Neural progenitor cell (in vitro differentiated cells): ENCODE data around the gene EYS. TPM values are rescaled to one million over a fixed set of nuclear protein-coding genes. Genes with fewer than 3 reads are reported as not detected.

ENCODE experiments used
- DNase-seq: peaks from one replicate; pipeline ENCODE4 v3.0.0-alpha.2; 2016; ENCODE audit warnings: low spot score
- H2AFZ ChIP-seq: fragments of 200-600 bp; sonication (generic); replicated peaks from 2 replicates; pipeline ENCODE4 v1.6.1; 2016; ENCODE audit warnings: antibody characterized with exemption
- H3F3A ChIP-seq: fragments of 200-600 bp; sonication (generic); 2 replicates; pipeline ENCODE4 v1.6.1; 2016; ENCODE audit warnings: antibody characterized with exemption, low read depth
- H3K27ac ChIP-seq: fragments of 200-600 bp; sonication (generic); 2 replicates; pipeline ENCODE4 v1.5.1; 2016; ENCODE audit warnings: mild to moderate bottlenecking
- H3K27me3 ChIP-seq: fragments of 200-600 bp; sonication (generic); 2 replicates; pipeline ENCODE4 v1.6.1; 2016; ENCODE audit warnings: mild to moderate bottlenecking, moderate library complexity
- H3K36me3 ChIP-seq: fragments of 200-600 bp; sonication (generic); 2 replicates; pipeline ENCODE4 v1.5.1; 2016
- H3K4me1 ChIP-seq: fragments of 200-600 bp; sonication (generic); 2 replicates; pipeline ENCODE4 v1.6.1; 2016; ENCODE audit warnings: mixed run types
- H3K4me2 ChIP-seq: fragments of 200-600 bp; sonication (generic); 2 replicates; pipeline ENCODE4 v1.6.1; 2016
- H3K4me3 ChIP-seq: fragments of 200-600 bp; sonication (generic); 2 replicates; pipeline ENCODE4 v1.5.1; 2016
- H3K79me2 ChIP-seq: fragments of 200-600 bp; sonication (generic); 2 replicates; pipeline ENCODE4 v1.6.1; 2016; ENCODE audit warnings: low read depth
- H3K9ac ChIP-seq: fragments of 200-600 bp; sonication (generic); 2 replicates; pipeline ENCODE4 v1.6.1; 2016
- H3K9me3 ChIP-seq: fragments of 200-600 bp; sonication (generic); 2 replicates; pipeline ENCODE4 v1.5.1; 2016; ENCODE audit warnings: low read depth
- H4K20me1 ChIP-seq: fragments of 200-600 bp; sonication (generic); 2 replicates; pipeline ENCODE4 v1.6.1; 2016; ENCODE audit warnings: low read depth
- H3K27ac Mint-ChIP-seq: 3 replicates; pipeline ENCODE4 v1.8.0; 2021; ENCODE audit warnings: mixed read lengths
- H3K27me3 Mint-ChIP-seq: 2 replicates; pipeline ENCODE4 v1.8.0; 2022; ENCODE audit warnings: low read depth, mild to moderate bottlenecking, inconsistent platforms, moderate library complexity, mixed read lengths; ENCODE audit not compliant: insufficient read depth
- H3K36me3 Mint-ChIP-seq: 3 replicates; pipeline ENCODE4 v1.8.0; 2021; ENCODE audit warnings: mixed read lengths
- H3K4me1 Mint-ChIP-seq: 3 replicates; pipeline ENCODE4 v1.8.0; 2021; ENCODE audit warnings: mixed read lengths
- H3K4me3 Mint-ChIP-seq: 3 replicates; pipeline ENCODE4 v1.8.0; 2021; ENCODE audit warnings: mild to moderate bottlenecking, moderate library complexity, mixed read lengths
- H3K9me3 Mint-ChIP-seq: 3 replicates; pipeline ENCODE4 v1.8.0; 2020; ENCODE audit warnings: mixed read lengths
- EZH2 ChIP-seq: fragments of 200-600 bp; sonication (generic); IDR thresholded peaks from 2 replicates; pipeline ENCODE4 v1.6.1; 2017; ENCODE audit warnings: antibody characterized with exemption, mild to moderate bottlenecking, moderate library complexity
- EZH2phosphoT487 ChIP-seq: fragments of 200-600 bp; sonication (generic); IDR thresholded peaks from 2 replicates; pipeline ENCODE4 v1.6.1; 2017; ENCODE audit warnings: antibody characterized with exemption
- total RNA-seq: library from RNA; depleted of rRNA; stranded (reverse); fragments of >200 nt; gene quantifications from 2 replicates; pipeline ENCODE4 v1.2.3, GENCODE V29; 2015; ENCODE audit warnings: low replicate concordance
- TF ChIP-seq, protein P1 (sequence below): fragments of 200-600 bp; sonication (generic); IDR thresholded peaks from 2 replicates; pipeline ENCODE4 v1.5.1; 2017; ENCODE audit warnings: antibody characterized with exemption, mild to moderate bottlenecking

EYS gene
- total RNA-seq, 1 donor from 2014 or later = not detected

DNA sequence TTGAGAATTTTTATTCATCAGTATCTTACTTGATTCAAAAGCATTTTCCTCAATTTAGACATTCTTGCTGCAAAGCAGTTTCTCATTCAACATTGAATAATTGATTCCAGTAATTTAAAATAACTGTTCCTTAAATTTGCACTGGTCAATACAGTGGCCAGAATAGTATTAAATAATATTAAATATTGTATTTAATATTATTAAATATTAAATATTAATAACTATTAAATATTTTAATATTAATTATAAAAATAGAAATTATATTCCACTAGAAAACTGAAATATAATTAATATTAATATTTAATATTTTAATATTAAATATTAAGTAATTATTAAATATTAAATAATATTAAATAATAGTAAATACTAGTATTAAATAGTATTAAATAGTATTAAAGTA is 758.8 kb downstream of the EYS start:
- Histone ChIP-seq H3K4me1 (no peaks in the 10 kb centered on the region), H3K36me3 (no peaks in the 10 kb centered on the region), H3K9ac (no peak overlapping the region), H3K79me2 (no peaks in the 10 kb centered on the region), H3K27me3 (no peaks in the 10 kb centered on the region), H3K4me2 (no peak overlapping the region), H2AFZ (no peak overlapping the region), H3K4me3 (no peak overlapping the region), H4K20me1 (no peaks in the 10 kb centered on the region), H3F3A (no peaks in the 10 kb centered on the region), H3K9me3 (no peaks in the 10 kb centered on the region), H3K27ac (no peak overlapping the region)
- no peak for DNase-seq
- H3K4me1 Mint-ChIP-seq = no peaks in the 10 kb centered on the region
- no peak overlapping the region for H3K27ac Mint-ChIP-seq
- no peak for TF ChIP-seq EZH2
- TF ChIP-seq, protein P1, sequence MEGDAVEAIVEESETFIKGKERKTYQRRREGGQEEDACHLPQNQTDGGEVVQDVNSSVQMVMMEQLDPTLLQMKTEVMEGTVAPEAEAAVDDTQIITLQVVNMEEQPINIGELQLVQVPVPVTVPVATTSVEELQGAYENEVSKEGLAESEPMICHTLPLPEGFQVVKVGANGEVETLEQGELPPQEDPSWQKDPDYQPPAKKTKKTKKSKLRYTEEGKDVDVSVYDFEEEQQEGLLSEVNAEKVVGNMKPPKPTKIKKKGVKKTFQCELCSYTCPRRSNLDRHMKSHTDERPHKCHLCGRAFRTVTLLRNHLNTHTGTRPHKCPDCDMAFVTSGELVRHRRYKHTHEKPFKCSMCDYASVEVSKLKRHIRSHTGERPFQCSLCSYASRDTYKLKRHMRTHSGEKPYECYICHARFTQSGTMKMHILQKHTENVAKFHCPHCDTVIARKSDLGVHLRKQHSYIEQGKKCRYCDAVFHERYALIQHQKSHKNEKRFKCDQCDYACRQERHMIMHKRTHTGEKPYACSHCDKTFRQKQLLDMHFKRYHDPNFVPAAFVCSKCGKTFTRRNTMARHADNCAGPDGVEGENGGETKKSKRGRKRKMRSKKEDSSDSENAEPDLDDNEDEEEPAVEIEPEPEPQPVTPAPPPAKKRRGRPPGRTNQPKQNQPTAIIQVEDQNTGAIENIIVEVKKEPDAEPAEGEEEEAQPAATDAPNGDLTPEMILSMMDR = no peak
- no peak for TF ChIP-seq EZH2phosphoT487
- no peaks in the 10 kb centered on the region for H3K36me3 Mint-ChIP-seq
- H3K9me3 Mint-ChIP-seq = no peaks in the 10 kb centered on the region
- H3K4me3 Mint-ChIP-seq = no peak overlapping the region
- no peaks in the 10 kb centered on the region for H3K27me3 Mint-ChIP-seq

DNA sequence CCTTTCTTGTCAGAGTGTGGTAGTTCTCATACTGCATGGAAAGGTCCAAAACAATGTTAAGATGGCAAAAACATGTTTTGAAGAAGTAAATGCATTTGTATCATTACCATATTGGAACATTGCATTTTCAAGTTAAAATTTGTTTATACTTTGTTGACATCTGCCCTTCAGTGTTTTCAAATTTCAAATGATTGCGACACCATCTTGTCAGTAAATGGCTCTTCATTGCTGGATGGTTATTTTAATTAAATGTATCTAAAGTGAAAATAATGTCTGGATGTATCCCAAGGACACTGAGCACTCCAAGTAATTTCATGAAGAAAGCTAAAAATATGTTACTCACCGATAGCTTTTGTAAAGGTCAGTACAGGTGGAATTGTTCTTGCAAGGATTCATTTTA is 761.6 kb downstream of the EYS start:
- Mint-ChIP-seq H3K36me3 (no peaks in the 10 kb centered on the region), H3K4me3 (no peak overlapping the region), H3K27me3 (no peaks in the 10 kb centered on the region), H3K9me3 (no peaks in the 10 kb centered on the region), H3K4me1 (no peaks in the 10 kb centered on the region), H3K27ac (no peak overlapping the region)
- Histone ChIP-seq H3K79me2 (no peaks in the 10 kb centered on the region), H3F3A (no peaks in the 10 kb centered on the region), H3K4me2 (no peak overlapping the region), H3K27me3 (no peaks in the 10 kb centered on the region), H3K4me3 (no peak overlapping the region), H3K27ac (no peak overlapping the region), H3K9me3 (no peaks in the 10 kb centered on the region), H4K20me1 (no peaks in the 10 kb centered on the region), H3K4me1 (no peaks in the 10 kb centered on the region), H3K9ac (no peak overlapping the region), H2AFZ (no peak overlapping the region), H3K36me3 (no peaks in the 10 kb centered on the region)
- no peak for DNase-seq
- no peak for TF ChIP-seq EZH2
- TF ChIP-seq, protein P1 = no peak
- no peak for TF ChIP-seq EZH2phosphoT487

DNA sequence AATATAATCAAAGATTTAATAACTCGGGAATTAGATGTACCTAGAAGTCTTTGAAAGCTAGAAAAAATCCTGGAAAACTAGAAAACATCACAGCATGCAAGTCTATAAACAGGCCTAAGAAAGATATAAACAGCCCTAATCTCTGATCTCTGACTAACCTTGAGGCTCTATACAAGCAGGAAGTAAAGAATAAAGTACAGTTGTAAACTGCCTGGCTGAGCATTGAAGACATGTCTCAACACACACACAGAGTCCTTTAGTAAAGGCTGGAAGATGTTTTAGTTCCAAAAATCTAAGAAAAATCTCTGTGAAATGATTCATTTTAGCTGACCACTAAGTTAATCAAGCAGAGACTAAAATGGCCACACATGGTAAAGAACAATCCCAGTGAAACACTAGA is 774.5 kb downstream of the EYS start:
- no peak overlapping the region for H3K27ac Mint-ChIP-seq

More for the DNA sequence above, 774.5 kb downstream of the EYS start:
- Mint-ChIP-seq H3K4me3 (no peak overlapping the region), H3K36me3 (no peaks in the 10 kb centered on the region), H3K9me3 (no peaks in the 10 kb centered on the region), H3K4me1 (no peaks in the 10 kb centered on the region), H3K27me3 (peaks cover 2% of the 10 kb centered on the region)
- no peaks in the 10 kb centered on the region for H3K9me3 ChIP-seq
- H2AFZ ChIP-seq = no peak overlapping the region
- H3K4me2 ChIP-seq = no peak overlapping the region
- no peak overlapping the region for H3K4me3 ChIP-seq
- no peaks in the 10 kb centered on the region for H3F3A ChIP-seq
- DNase-seq = no peak
- no peaks in the 10 kb centered on the region for H3K27me3 ChIP-seq
- TF ChIP-seq EZH2phosphoT487 (no peak), EZH2 (no peak)
- TF ChIP-seq, protein P1 = no peak
- H3K9ac ChIP-seq = no peak overlapping the region
- no peaks in the 10 kb centered on the region for H3K4me1 ChIP-seq
- H4K20me1 ChIP-seq = no peaks in the 10 kb centered on the region
- no peaks in the 10 kb centered on the region for H3K79me2 ChIP-seq
- H3K27ac ChIP-seq = no peak overlapping the region
- H3K36me3 ChIP-seq = no peaks in the 10 kb centered on the region
